Pancreas (tissue), 10 donors: ENCODE measurements around the gene SPATA13. TPM values are rescaled to one million over a fixed set of nuclear protein-coding genes. Genes with fewer than 3 reads are reported as not detected.

Experiments
- ATAC-seq, 4 donors: fragments of 200-7000 bp; cut with Tn5 transposase; one replicate each; pipeline versions ENCODE4 v1.8.0 to v1.9.1; 2020; ENCODE audit warnings: mild to moderate bottlenecking in 4 of 4, moderate library complexity in 4 of 4
- DNase-seq, 6 donors: peaks; one replicate each; pipeline ENCODE4 v3.0.0-alpha.2; 2020
- FAIRE-seq: peaks from 2 replicates; lab custom pipeline; 2012; peaks lifted over from hg19 to GRCh38; lab: Jason Lieb, UNC
- H3K27ac ChIP-seq, 4 donors: fragments of 200-600 bp; sonication (generic); 1 replicate in 3 of 4; 2 replicates in 1 of 4; pipeline versions ENCODE4 v1.5.0 to v1.8.0; 2020
- H3K27me3 ChIP-seq, 4 donors: fragments of 200-600 bp; one replicate each; pipeline ENCODE4 v1.8.0; 2021
- H3K36me3 ChIP-seq, 3 donors: fragments of 200-600 bp; sonication (generic) in 1 of 3; one replicate each; pipeline versions ENCODE4 v1.5.0 to v1.8.0; 2020 to 2021
- H3K4me1 ChIP-seq, 3 donors: fragments of 200-600 bp; one replicate each; pipeline ENCODE4 v1.8.0; 2021
- H3K4me3 ChIP-seq, 4 donors: fragments of 200-600 bp; sonication (generic) in 2 of 4; one replicate each; pipeline versions ENCODE4 v1.5.0 to v1.8.0; 2020 to 2021
- H3K9me3 ChIP-seq, 4 donors: fragments of 200-600 bp; one replicate each; pipeline ENCODE4 v1.8.0; 2021
- WGBS, 2 donors: extraction: QIAGEN DNeasy Blood & Tissue Kit; methylation state at CpG; one replicate each; pipeline ENCODE4 v1.1.7; 2013; 5-methylcytosine and 5-hydroxymethylcytosine counted together
- intact Hi-C, 3 donors: fragments of 100-400 bp; cut with DNase I; formaldehyde crosslinking; loops; one replicate each; pipeline versions ENCODE4 v1.11.1 to v1.14.2; 2022
- polyA plus RNA-seq, 2 donors: library from polyadenylated mRNA; stranded (reverse); fragments of 200-250 nt; gene quantifications; one replicate each; pipeline ENCODE4 v1.2.3, GENCODE V29; 2013
- total RNA-seq, 6 donors: library from RNA; stranded (reverse); fragmentation: NEBNext Ultra II Directional in 4 of 6; extraction: Animal tissue kit (Norgen Biotek cat#: 25700) in 4 of 6; gene quantifications; one replicate each; pipeline versions ENCODE4 v1.2.1 to v1.2.4, GENCODE V29; 2021 to 2023
- TF ChIP-seq, protein P1 (sequence below), 4 donors: fragments of 200-600 bp; sonication (generic) in 3 of 4; IDR thresholded peaks; one replicate each; pipeline versions ENCODE4 v1.5.0 to v1.8.0; 2021; ENCODE audit warnings: antibody characterized with exemption in 4 of 4
- donor health status: healthy with polysubstance abuse.
- donor health status: DM: no; HTN: no; CAD: no; lungs with moderate emphysema.
- donor health status: DM: no; HTN: no; CAD: no.
- donor health status: control.
- donor health status: control.
- donor health status: Bipolar disorder and iron deficiency.
- donor health status: DM: yes; HTN: yes; CAD: no.
- donor health status: DM: no; HTN: no; CAD: no.
- donor health status: DM: no; HTN: no; CAD: no.
- donor health status: DM: yes; HTN: yes; CAD: no.

The SPATA13 gene
- total and polyA plus RNA-seq, 8 donors: 38.1 to 71.2 (median 53.9) TPM

DNA sequence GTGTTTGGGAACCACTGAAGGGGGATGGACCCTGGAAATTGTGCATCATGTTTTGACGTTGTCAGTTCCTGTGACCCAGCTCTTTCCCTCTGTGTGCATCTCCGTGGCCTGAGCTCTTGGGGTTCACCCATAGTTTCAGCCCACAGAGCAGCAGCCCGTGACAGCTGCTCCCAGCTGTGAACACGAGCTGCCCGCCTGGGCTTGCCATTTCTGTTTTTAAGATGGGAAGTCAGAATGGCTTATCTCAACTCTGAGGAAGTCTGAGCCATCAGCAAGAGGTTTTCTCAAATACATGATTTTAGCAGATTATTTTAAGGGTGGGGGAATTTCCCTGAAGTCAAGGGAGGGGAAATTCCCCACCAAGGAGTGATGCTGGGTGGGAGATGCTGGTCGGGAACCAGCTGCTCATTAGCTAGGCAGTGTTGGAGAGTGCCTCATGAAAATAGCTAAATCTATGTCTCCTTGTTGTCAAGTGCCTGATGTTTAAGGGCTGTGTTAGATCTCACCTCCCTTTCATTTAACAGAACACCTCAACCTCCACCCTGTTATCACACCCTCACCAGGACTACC, 114.0 kb downstream of the SPATA13 start:
- H3K27me3 ChIP-seq: no peaks in the 10 kb centered on the region
- H3K36me3 ChIP-seq: no peaks in the 10 kb centered on the region
- no peak for ATAC-seq
- H3K4me3 ChIP-seq: no peak overlapping the region
- WGBS, 2 donors: 75 to 78% methylated on average over 6 of the region's 6 CpGs
- intact Hi-C loops: no loop called here
- H3K27ac ChIP-seq: peak overlapping the region in 2 of 4 donors; percentile 5 to 12
- no peaks in the 10 kb centered on the region for H3K9me3 ChIP-seq
- TF ChIP-seq, protein P1, sequence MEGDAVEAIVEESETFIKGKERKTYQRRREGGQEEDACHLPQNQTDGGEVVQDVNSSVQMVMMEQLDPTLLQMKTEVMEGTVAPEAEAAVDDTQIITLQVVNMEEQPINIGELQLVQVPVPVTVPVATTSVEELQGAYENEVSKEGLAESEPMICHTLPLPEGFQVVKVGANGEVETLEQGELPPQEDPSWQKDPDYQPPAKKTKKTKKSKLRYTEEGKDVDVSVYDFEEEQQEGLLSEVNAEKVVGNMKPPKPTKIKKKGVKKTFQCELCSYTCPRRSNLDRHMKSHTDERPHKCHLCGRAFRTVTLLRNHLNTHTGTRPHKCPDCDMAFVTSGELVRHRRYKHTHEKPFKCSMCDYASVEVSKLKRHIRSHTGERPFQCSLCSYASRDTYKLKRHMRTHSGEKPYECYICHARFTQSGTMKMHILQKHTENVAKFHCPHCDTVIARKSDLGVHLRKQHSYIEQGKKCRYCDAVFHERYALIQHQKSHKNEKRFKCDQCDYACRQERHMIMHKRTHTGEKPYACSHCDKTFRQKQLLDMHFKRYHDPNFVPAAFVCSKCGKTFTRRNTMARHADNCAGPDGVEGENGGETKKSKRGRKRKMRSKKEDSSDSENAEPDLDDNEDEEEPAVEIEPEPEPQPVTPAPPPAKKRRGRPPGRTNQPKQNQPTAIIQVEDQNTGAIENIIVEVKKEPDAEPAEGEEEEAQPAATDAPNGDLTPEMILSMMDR (IDR thresholded peaks at IDR 0.05): no peak
- FAIRE-seq: no peak
- H3K4me1 ChIP-seq: peaks cover 19 to 50% (median 27%) of the 10 kb centered on the region in 3 donors
- no peak for DNase-seq

DNA sequence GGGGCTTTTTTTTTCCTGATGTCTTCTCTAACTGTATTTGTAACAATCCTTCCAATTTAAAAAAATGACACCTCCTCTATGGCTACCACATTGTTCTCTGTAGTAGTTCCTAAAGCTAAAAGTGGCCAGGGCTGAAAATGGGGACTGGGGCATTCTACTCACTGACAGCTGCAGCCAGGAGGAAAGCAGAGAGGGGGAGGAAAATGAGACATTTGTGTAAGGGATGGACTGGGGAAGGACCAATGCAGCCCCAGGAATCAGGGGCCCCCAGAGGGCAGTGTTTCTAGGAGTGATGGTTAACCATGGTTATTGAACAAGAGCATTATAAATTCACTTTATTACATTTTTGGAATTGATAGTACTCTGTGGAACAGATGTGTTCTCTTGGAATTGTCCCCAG, 114.5 kb downstream of the SPATA13 start:
- Histone ChIP-seq H3K4me3 (no peak overlapping the region), H3K27ac (peak overlapping the region in 1 of 4 donors; percentile 5), H3K9me3 (no peaks in the 10 kb centered on the region), H3K27me3 (no peaks in the 10 kb centered on the region), H3K36me3 (no peaks in the 10 kb centered on the region), H3K4me1 (peaks cover 16 to 46% (median 26%) of the 10 kb centered on the region in 3 donors)
- no peak for ATAC-seq
- FAIRE-seq: no peak
- intact Hi-C loops: no loop called here
- DNase-seq: peak in 1 of 6 donors; percentile 4
- TF ChIP-seq, protein P1 (IDR thresholded peaks at IDR 0.05): no peak

DNA sequence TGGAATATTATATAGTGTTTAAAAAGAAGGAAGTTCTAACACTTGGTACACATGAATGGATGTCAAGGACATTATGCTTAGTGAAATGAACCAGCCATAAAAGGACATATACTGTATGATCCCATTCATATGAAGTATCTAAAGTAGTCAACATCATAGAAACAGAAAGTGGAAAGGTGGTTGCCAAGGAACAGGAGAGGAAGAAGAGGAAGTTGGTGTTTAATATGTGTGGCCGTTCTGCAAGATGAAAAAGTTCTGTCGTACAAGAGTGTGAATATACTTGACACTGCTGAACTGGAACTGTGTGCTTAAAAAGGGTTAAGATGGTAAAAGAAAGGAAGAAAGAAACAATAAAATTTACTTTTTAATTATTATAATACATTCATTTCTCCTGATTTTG, 115.8 kb downstream of the SPATA13 start:
- FAIRE-seq: no peak
- no peaks in the 10 kb centered on the region for H3K36me3 ChIP-seq
- TF ChIP-seq, protein P1 (IDR thresholded peaks at IDR 0.05): no peak
- intact Hi-C loops: no loop called here
- H3K4me3 ChIP-seq: no peak overlapping the region
- no peak for DNase-seq
- ATAC-seq: no peak
- H3K27me3 ChIP-seq: no peaks in the 10 kb centered on the region
- 83 to 86% methylated on average over 2 of the region's 2 CpGs for WGBS, 2 donors
- H3K27ac ChIP-seq: no peak overlapping the region
- H3K9me3 ChIP-seq: no peaks in the 10 kb centered on the region
- peaks cover 8 to 33% (median 16%) of the 10 kb centered on the region in 3 donors for H3K4me1 ChIP-seq

DNA sequence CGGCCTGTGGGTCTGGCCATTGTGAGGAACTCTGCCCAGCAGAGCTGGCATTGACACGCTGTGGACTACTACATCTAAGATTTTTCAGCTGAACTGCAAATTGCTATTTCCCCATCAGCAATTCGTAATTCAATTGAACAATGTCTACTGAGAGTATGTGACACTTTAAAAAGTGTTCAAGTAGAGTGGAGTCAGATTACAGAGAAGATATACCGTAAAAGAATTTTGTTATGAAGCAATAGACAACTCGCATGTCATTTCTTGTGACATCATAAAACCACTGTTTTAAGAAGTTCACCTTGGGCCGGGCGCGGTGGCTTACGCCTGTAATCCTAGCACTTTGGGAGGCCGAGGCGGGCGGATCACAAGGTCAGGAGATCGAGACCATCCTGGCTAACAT, 116.3 kb downstream of the SPATA13 start:
- Histone ChIP-seq H3K27ac (no peak overlapping the region), H3K36me3 (no peaks in the 10 kb centered on the region), H3K27me3 (no peaks in the 10 kb centered on the region), H3K4me3 (no peak overlapping the region), H3K9me3 (no peaks in the 10 kb centered on the region), H3K4me1 (peaks cover 4 to 28% (median 12%) of the 10 kb centered on the region in 3 donors)
- intact Hi-C loops: no loop called here
- WGBS, 2 donors: 90 to 93% methylated on average over 13 of the region's 13 CpGs
- FAIRE-seq: no peak
- TF ChIP-seq, protein P1 (IDR thresholded peaks at IDR 0.05): no peak
- no peak for ATAC-seq
- DNase-seq: no peak

DNA sequence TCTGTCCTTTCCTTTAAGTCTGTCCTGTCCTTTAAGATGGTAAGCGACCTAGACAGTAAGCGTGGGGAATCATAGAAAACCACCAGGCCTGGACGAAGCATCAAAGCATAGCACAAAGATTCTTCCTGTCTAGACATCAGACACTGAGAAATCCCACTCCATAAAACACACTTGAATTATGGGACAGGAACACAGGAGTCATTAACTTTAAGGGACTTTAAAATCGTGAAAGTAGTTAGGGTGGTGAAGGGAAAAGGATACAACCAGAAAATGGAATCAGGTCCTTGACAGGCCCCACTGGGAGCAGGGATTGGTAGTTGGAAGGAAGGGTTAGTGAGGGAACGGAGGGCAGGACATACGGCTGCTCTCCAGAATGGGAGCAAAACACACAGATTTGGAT, 117.2 kb downstream of the SPATA13 start:
- ATAC-seq (no peak), DNase-seq (no peak), FAIRE-seq (no peak)
- H3K4me1 ChIP-seq: peaks cover 0 to 19% (median 4%) of the 10 kb centered on the region in 3 donors
- no peaks in the 10 kb centered on the region for H3K9me3 ChIP-seq
- intact Hi-C loops: no loop called here
- no peak overlapping the region for H3K27ac ChIP-seq
- TF ChIP-seq, protein P1 (IDR thresholded peaks at IDR 0.05): no peak
- WGBS, 2 donors: 88 to 91% methylated on average over 6 of the region's 6 CpGs
- H3K4me3 ChIP-seq: no peak overlapping the region
- peaks cover 0 to 4% (median 0%) of the 10 kb centered on the region in 3 donors for H3K36me3 ChIP-seq
- no peaks in the 10 kb centered on the region for H3K27me3 ChIP-seq
